Measurements from ENCODE around the gene TEK.

The TEK gene

DNA sequence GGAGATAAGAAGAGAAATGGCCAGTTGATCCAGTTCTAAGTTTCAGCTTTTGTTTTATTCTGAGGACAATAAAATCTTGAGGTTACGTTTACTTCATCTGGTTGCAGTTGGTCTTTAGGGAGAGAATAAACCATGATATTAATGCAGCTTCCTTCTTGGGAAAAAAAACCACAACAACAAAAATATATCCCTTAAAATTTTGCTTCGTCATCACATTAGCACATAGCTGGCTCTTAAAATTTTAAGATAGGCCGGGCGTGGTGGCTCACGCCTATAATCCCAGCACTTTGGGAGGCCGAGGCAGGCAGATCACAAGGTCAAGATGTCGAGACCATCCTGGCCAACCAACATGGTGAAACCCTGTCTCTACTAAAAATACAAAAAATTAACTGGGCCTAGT lies 101.6 kb downstream of the TEK start:
- TF ChIP-seq, protein P1, sequence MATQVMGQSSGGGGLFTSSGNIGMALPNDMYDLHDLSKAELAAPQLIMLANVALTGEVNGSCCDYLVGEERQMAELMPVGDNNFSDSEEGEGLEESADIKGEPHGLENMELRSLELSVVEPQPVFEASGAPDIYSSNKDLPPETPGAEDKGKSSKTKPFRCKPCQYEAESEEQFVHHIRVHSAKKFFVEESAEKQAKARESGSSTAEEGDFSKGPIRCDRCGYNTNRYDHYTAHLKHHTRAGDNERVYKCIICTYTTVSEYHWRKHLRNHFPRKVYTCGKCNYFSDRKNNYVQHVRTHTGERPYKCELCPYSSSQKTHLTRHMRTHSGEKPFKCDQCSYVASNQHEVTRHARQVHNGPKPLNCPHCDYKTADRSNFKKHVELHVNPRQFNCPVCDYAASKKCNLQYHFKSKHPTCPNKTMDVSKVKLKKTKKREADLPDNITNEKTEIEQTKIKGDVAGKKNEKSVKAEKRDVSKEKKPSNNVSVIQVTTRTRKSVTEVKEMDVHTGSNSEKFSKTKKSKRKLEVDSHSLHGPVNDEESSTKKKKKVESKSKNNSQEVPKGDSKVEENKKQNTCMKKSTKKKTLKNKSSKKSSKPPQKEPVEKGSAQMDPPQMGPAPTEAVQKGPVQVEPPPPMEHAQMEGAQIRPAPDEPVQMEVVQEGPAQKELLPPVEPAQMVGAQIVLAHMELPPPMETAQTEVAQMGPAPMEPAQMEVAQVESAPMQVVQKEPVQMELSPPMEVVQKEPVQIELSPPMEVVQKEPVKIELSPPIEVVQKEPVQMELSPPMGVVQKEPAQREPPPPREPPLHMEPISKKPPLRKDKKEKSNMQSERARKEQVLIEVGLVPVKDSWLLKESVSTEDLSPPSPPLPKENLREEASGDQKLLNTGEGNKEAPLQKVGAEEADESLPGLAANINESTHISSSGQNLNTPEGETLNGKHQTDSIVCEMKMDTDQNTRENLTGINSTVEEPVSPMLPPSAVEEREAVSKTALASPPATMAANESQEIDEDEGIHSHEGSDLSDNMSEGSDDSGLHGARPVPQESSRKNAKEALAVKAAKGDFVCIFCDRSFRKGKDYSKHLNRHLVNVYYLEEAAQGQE (IDR thresholded peaks at IDR 0.05; ENCODE audit: insufficient replicate concordance, low read depth) = no peak
- TF ChIP-seq GABPA (IDR thresholded peaks at IDR 0.05; ENCODE audit: low read depth) (no peak), SPI1 (IDR thresholded peaks at IDR 0.05; ENCODE audit: borderline replicate concordance, low read depth) (no peak), POLR2AphosphoS5 (IDR thresholded peaks at IDR 0.05; ENCODE audit: low read depth) (no peak)
- TF ChIP-seq, protein P2, sequence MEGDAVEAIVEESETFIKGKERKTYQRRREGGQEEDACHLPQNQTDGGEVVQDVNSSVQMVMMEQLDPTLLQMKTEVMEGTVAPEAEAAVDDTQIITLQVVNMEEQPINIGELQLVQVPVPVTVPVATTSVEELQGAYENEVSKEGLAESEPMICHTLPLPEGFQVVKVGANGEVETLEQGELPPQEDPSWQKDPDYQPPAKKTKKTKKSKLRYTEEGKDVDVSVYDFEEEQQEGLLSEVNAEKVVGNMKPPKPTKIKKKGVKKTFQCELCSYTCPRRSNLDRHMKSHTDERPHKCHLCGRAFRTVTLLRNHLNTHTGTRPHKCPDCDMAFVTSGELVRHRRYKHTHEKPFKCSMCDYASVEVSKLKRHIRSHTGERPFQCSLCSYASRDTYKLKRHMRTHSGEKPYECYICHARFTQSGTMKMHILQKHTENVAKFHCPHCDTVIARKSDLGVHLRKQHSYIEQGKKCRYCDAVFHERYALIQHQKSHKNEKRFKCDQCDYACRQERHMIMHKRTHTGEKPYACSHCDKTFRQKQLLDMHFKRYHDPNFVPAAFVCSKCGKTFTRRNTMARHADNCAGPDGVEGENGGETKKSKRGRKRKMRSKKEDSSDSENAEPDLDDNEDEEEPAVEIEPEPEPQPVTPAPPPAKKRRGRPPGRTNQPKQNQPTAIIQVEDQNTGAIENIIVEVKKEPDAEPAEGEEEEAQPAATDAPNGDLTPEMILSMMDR (IDR thresholded peaks at IDR 0.05; ENCODE audit: insufficient read depth, low read length) = no peak

DNA sequence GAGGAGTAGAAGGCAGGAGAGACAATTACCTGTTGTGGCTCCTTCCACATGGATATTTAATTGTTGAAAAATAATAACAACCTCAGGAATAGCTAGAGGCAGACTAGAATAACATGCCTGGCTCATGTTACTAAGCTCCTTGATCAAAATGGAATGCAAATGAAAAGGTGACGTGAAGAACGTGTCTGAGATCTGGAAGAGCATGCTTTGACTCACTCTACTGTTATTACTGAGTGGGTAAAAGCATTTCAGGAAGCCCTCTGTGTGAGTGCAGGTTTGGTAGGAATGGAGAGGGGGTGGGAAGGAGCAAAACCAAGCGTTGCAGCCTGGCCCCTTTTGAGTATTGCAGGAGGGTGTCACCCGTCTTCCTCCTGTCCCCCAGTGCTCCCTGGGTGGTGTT lies 103.2 kb downstream of the TEK start:
- no peak overlapping the region for H3K4me3 ChIP-seq (replicated peaks; ENCODE audit: insufficient read depth, low read length)
- TF ChIP-seq, protein P2 (IDR thresholded peaks at IDR 0.05; ENCODE audit: insufficient read depth, low read length) = no peak
- TF ChIP-seq, protein P1 (IDR thresholded peaks at IDR 0.05; ENCODE audit: insufficient replicate concordance, low read depth) = no peak
- TF ChIP-seq SPI1 (IDR thresholded peaks at IDR 0.05; ENCODE audit: borderline replicate concordance, low read depth) (no peak), GABPA (IDR thresholded peaks at IDR 0.05; ENCODE audit: low read depth) (no peak), POLR2AphosphoS5 (IDR thresholded peaks at IDR 0.05; ENCODE audit: low read depth) (no peak)
- no peaks in the 10 kb centered on the region for H3K27me3 ChIP-seq (ENCODE audit: insufficient read depth, poor library complexity, severe bottlenecking)
- no peak overlapping the region for H3K27ac ChIP-seq (replicated peaks)
- no peak for DNase-seq (ENCODE audit: low read depth in 1 of 2, low spot score in 1 of 2)

More for the DNA sequence above, 101.6 kb downstream of the TEK start:
- Histone ChIP-seq H3K27me3 (ENCODE audit: insufficient read depth, poor library complexity, severe bottlenecking) (no peaks in the 10 kb centered on the region), H3K4me3 (replicated peaks; ENCODE audit: insufficient read depth, low read length) (no peak overlapping the region), H3K27ac (replicated peaks) (no peak overlapping the region)
- DNase-seq (ENCODE audit: low read depth in 1 of 2, low spot score in 1 of 2) = no peak

DNA sequence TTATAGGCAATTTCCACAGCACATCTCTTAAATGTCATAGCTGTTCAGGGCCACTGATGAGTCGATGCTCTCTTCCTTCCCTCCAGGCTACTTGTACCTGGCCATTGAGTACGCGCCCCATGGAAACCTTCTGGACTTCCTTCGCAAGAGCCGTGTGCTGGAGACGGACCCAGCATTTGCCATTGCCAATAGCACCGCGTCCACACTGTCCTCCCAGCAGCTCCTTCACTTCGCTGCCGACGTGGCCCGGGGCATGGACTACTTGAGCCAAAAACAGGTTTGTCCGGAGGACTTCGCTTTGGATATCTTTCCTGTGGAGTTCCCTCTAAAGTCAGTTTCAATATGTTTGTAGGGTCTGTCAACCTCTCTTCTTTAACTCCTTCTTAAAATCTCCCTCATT lies 103.6 kb downstream of the TEK start:
- H3K4me3 ChIP-seq (replicated peaks; ENCODE audit: insufficient read depth, low read length) = no peak overlapping the region
- H3K27ac ChIP-seq (replicated peaks) = no peak overlapping the region
- no peak for DNase-seq (ENCODE audit: low read depth in 1 of 2, low spot score in 1 of 2)
- TF ChIP-seq, protein P1 (IDR thresholded peaks at IDR 0.05; ENCODE audit: insufficient replicate concordance, low read depth) = no peak
- TF ChIP-seq SPI1 (IDR thresholded peaks at IDR 0.05; ENCODE audit: borderline replicate concordance, low read depth) = no peak
- no peak for TF ChIP-seq POLR2AphosphoS5 (IDR thresholded peaks at IDR 0.05; ENCODE audit: low read depth)
- TF ChIP-seq, protein P2 (IDR thresholded peaks at IDR 0.05; ENCODE audit: insufficient read depth, low read length) = no peak
- no peak for TF ChIP-seq GABPA (IDR thresholded peaks at IDR 0.05; ENCODE audit: low read depth)
- H3K27me3 ChIP-seq (ENCODE audit: insufficient read depth, poor library complexity, severe bottlenecking) = no peaks in the 10 kb centered on the region
